ENCODE data around the gene TSACC.

GRCh38 chr1:156378557-156378956 is 40.2 kb downstream of the TSACC start:
- no peak for TF ChIP-seq CTCF (IDR thresholded peaks at IDR 0.05; ENCODE audit: low read depth, low read length)
- no peak for TF ChIP-seq POLR2A (IDR thresholded peaks at IDR 0.05; ENCODE audit: extremely low read depth, insufficient read length)
- TF ChIP-seq, protein P1, sequence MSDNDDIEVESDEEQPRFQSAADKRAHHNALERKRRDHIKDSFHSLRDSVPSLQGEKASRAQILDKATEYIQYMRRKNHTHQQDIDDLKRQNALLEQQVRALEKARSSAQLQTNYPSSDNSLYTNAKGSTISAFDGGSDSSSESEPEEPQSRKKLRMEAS (IDR thresholded peaks at IDR 0.05; ENCODE audit: low read depth, low read length): no peak
- TF ChIP-seq MYC (IDR thresholded peaks at IDR 0.05; ENCODE audit: low read depth, low read length): no peak
